ENCODE measurements around the gene RMDN2.

The RMDN2 gene

GRCh38 chr2:37897511-37897910, 27.6 kb upstream of the RMDN2 start:
- TF ChIP-seq CTCF (IDR thresholded peaks at IDR 0.05; ENCODE audit: borderline replicate concordance, insufficient read depth, low read depth, low read length) = no peak
- no peak overlapping the region for H3K4me3 ChIP-seq (ENCODE audit: low read depth, low read length)

- no peak for TF ChIP-seq CTCF (IDR thresholded peaks at IDR 0.05; ENCODE audit: borderline replicate concordance, insufficient read depth, low read depth, low read length)
Observed at GRCh38 chr2:37898448-37898847, 26.6 kb upstream of the RMDN2 start.

GRCh38 chr2:37902991-37903390, 22.1 kb upstream of the RMDN2 start:
- H3K4me3 ChIP-seq (ENCODE audit: low read depth, low read length) = no peak overlapping the region
- TF ChIP-seq CTCF (IDR thresholded peaks at IDR 0.05; ENCODE audit: borderline replicate concordance, insufficient read depth, low read depth, low read length) = no peak

More at GRCh38 chr2:37898448-37898847, 26.6 kb upstream of the RMDN2 start:
- no peak overlapping the region for H3K4me3 ChIP-seq (ENCODE audit: low read depth, low read length)

- no peak overlapping the region for H3K4me3 ChIP-seq (ENCODE audit: low read depth, low read length)
- TF ChIP-seq CTCF (IDR thresholded peaks at IDR 0.05; ENCODE audit: borderline replicate concordance, insufficient read depth, low read depth, low read length) = no peak
Observed at GRCh38 chr2:37904425-37904824, 20.7 kb upstream of the RMDN2 start.

- H3K4me3 ChIP-seq (ENCODE audit: low read depth, low read length) = no peak overlapping the region
- TF ChIP-seq CTCF (IDR thresholded peaks at IDR 0.05; ENCODE audit: borderline replicate concordance, insufficient read depth, low read depth, low read length) = no peak
Observed at GRCh38 chr2:37904993-37905392, 20.1 kb upstream of the RMDN2 start.

- TF ChIP-seq CTCF (IDR thresholded peaks at IDR 0.05; ENCODE audit: borderline replicate concordance, insufficient read depth, low read depth, low read length) = no peak
- H3K4me3 ChIP-seq (ENCODE audit: low read depth, low read length) = no peak overlapping the region
Observed at GRCh38 chr2:37906131-37906530, 19.0 kb upstream of the RMDN2 start.

- H3K4me3 ChIP-seq (ENCODE audit: low read depth, low read length) = no peak overlapping the region
- TF ChIP-seq CTCF (IDR thresholded peaks at IDR 0.05; ENCODE audit: borderline replicate concordance, insufficient read depth, low read depth, low read length) = no peak
Observed at GRCh38 chr2:37907501-37908225, 17.4 kb upstream of the RMDN2 start.
